ENCODE measurements around the gene AMFR.

Gene AMFR

GRCh38 chr16:56425439-56425832, at the start of gene AMFR:
TSS of gene AMFR (minus strand) at chr16:56425545. CDS start at chr16:56425327, 218 bp downstream.
- DNase-seq (ENCODE audit: low read depth): peak; percentile 61

- no peak for DNase-seq (ENCODE audit: low read depth)
Observed at GRCh38 chr16:56470666-56471065, 45.3 kb upstream of the AMFR start.

GRCh38 chr16:56470232-56470631, 44.9 kb upstream of the AMFR start:
- no peak for DNase-seq (ENCODE audit: low read depth)

GRCh38 chr16:56469748-56470147, 44.4 kb upstream of the AMFR start:
- no peak for DNase-seq (ENCODE audit: low read depth)

DNA sequence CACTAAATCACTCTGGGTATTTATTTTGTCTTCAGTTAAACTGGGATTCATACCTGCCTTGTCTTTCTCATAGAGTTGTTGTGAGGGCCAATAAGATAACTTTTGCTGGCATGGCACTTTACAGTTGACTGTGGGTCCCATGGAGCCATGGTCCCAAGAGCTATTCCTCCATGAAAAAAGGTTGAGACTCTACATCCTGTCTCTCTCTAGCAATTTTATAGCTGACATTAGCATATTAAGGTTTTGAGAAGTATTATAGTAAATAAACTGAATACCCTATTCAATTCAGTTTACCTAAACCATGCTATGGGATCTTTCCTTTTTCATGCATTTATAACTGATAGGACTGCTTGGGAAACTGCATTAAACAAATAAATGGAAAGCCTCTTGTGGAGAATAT, 43.5 kb upstream of the AMFR start:
- no peak for DNase-seq (ENCODE audit: low read depth)

DNA sequence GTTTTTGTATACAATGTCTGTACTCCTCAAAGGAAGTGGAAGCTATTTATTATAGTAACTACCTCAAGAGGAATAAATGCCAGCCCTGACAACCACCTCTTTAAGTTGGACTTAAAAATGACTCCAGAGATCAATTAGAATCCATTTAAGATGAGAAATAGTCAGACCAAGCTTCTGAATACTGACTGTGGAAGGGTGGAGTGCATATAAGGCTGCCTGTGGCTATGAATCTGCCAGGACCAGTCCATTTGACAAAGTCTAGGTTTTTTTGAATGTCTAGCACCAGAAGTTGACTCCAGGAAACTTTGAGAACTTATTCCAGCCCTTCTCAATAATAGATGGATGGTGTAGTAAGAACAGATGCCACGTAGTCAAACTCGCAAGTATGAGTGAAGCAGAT, 41.0 kb upstream of the AMFR start:
- DNase-seq (ENCODE audit: low read depth): no peak

DNA sequence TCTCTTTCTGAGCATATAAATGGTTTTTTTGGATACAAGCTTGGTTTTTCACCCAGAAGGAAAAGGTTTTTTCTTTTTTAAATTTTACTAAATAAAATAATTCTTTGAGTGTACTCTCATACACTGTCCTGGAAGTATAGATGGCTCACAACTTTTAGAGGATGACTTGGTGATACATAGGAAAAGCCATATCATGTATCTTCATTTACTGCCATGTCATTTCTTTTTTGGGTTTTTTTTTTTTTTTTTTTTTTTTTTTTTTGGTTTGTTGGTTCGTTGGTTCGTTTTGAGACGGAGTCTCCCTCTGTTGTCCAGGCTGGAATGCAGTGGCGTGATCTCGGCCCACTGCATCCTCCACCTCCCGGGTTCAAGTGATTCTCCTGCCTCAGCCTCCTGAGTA, 37.8 kb upstream of the AMFR start:
- DNase-seq (ENCODE audit: low read depth): no peak

DNA sequence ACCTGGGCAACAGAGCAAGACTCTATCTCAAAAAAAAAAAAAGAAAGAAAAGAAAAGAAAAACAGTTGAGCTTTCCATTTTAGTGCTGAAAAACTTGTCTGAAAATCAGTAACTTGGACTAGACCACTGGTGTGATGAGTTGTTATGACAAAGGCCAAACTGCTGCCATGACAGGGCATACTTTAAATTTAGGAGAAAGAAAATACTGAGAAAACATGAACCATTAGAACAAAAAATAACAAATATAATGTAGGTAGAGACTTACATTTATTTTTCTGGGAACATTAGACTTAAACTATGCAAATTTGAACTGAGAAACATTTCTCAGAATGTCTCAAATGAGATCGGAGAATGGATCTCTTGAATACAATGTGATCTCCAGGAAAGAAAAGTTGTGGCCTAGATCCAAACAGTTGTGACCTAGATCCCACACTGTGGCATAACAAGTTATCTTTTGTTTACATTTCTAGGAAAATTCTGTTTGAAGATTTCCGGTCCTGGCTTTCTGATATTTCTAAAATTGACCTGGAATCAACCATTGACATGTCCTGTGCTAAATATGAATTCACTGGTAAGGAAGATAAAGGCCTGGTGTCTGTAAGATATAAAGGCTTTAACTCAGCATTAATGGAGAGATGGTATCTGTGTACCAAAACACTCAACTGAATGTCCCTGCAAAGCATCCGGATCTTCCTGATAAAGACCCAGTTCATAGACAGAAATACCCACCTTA, 36.9 kb upstream of the AMFR start:
- no peak for DNase-seq (ENCODE audit: low read depth)

- no peak for DNase-seq (ENCODE audit: low read depth)
Observed at GRCh38 chr16:56460101-56460500, 34.8 kb upstream of the AMFR start.

GRCh38 chr16:56457927-56458470, 32.7 kb upstream of the AMFR start:
- DNase-seq (ENCODE audit: low read depth): no peak

DNA sequence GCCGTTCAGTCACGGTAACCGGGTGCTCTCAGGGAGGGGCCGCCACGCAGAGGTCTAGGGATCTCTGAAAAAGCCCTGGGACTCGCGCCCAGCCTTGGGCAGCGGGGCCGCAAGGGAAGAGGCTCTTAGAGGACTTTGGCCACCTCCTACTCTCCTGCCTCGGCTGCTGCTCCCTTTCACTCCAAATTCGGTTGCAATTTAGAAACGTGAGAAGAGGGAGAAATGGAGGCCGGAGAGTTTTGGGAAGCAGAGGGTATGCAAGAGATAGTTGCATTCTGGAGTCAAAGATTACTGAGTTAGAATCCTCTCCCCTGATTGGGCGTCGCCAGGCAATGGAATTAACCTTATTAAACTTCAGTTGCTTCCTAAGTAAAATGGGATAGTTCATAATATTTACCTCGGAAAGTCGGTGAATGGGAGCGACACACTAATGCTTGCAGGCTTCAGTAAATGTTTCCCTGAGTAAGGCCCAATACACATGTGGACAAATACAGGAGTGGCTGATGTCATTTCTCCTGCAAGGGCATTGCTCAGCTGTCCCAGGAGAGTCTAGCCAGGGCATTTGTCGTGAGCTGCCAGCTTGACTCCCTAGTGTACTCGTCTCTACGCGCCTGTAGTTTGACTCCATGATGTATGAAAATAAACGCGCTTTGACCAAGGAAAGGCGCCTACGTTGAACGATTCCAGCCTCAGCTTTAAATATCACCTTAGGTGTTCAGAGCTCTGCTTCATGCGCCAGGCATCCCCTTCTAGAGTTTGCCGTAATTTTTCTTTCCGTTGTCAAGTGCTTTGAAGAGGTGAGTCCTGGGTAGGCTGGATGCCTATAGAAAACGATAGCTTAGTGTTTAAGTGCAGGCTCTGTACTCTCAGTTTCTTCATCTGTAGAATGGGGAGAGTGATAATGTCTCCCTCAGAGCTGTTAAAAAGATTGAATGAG, 26.7 kb upstream of the AMFR start:
- no peak for DNase-seq (ENCODE audit: low read depth)

DNA sequence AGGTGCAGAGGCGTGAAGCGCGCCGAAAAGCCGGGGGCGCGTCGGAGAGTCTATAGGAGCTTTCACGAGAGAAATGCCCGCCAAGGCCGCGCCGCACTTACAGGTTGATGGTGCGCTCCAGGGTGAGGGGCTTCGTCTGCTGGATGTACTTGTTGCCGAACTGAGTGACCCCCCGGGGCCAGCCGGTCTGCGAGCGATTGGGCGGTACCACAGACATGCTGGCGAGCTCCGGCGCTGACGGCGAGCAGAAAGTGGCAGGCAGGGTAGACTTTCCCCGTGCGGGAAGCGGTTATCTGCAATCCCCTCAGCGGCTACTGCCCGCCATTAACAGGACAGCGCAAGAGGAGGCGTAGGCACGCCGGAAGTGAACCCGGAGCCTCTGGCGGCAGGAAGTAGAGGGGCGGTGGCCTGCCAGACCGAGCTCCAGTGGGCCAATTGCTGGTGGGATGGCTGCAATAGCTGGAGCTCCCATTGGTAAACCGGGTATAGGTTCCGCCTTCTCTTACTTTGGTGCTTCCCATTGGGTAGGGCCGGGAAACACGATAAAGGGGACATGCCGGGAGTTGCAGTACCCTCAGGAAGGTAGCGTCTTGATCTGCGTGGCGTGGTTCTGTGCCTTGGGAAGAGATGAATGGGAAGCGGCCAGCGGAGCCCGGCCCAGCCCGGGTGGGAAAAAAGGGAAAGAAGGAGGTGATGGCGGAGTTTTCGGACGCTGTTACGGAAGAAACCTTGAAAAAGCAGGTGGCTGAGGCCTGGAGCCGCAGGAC, 25.8 kb upstream of the AMFR start, which contains the start of the genes NUDT21 and OGFOD1:
NUDT21 (minus strand) TSS at position 347 of the 767 bp plus-strand sequence; CDS start at position 217, 130 bp downstream.
OGFOD1 (plus strand) TSS at position 569 of the 767 bp plus-strand sequence; CDS start at position 628, 59 bp downstream.
- peak; percentile 96 for DNase-seq (ENCODE audit: low read depth)

DNA sequence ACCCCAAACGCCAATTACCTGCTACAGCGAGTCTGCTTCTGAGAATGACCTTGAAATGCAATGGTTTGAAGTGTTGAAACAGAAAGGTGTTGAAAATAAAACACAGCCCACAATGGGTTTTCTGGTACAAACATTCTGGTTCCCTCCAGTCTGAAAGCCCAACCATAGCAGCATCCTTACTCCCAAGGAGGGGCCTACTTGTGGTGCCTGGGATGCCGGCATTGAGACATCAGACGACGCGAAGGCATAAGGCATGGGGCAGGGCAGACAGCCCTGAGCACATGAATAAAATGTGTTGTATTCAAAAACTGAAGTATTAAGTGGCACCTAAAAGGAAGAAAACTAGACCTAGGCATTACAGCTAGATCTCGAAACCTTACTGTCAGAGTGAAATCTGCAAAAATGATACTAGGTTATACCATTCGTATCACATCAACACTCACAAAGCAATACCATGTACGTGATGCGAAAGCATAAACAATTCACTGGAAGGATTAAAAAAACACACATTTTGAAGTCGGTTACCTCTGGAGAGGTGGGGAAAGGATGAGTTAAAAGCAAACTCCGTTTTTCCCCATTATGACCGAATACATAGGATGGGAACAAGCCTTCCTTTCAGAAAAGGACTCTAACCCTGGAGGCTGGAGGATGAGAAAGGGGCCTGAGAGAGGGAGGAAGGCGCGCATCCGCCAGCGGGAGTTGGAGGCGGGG, 25.1 kb upstream of the AMFR start:
- DNase-seq (ENCODE audit: low read depth): no peak

GRCh38 chr16:56448005-56448404, 22.7 kb upstream of the AMFR start:
- DNase-seq (ENCODE audit: low read depth): no peak

- no peak for DNase-seq (ENCODE audit: low read depth)
Observed at GRCh38 chr16:56447286-56447685, 21.9 kb upstream of the AMFR start.

DNA sequence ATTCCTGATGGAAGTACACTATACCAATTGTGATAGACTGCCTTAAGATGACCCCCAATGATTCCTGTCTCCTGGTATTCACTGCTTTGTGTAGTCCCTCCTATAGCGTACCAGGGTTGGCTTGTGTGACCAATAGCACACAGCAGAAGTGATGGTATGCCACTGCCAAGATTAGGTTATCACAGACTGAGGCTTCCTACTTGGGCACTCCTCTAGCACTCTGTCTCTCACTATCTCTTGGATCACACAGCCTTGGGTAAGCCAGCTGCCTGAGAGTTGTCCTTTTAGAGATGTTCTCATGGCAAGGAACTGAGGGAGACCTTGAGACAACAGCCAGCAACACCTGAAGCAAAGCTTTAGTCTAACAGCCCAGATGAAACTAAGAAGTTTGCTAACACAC, 12.7 kb upstream of the AMFR start:
- DNase-seq (ENCODE audit: low read depth): no peak

- no peak for DNase-seq (ENCODE audit: low read depth)
Observed at GRCh38 chr16:56436258-56436657, 10.9 kb upstream of the AMFR start.

- no peak for DNase-seq (ENCODE audit: low read depth)
Observed at GRCh38 chr16:56428091-56428490, 2.7 kb upstream of the AMFR start.

DNA sequence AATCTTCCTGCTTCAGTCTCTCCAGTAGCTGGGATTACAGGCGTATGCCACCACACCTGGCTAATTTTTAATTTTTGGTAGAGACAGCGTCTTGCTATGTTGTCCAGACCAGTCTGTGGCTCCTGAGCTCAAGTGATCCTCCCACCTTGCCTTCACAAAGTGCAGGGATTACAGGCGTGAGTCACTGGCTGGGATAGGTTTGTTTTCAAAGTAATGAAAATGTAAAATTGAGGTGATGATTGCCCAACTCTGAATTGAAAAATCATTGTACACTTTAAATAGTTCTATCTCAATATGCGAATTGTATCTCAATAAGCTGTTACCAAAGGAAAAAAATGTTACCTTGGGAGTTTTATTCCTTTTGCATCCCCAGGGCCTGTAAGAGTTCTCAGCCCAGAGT, 1.2 kb upstream of the AMFR start:
- DNase-seq (ENCODE audit: low read depth): no peak

GRCh38 chr16:56424791-56425438, 430 bp downstream of the AMFR start:
- no peak for DNase-seq (ENCODE audit: low read depth)

DNA sequence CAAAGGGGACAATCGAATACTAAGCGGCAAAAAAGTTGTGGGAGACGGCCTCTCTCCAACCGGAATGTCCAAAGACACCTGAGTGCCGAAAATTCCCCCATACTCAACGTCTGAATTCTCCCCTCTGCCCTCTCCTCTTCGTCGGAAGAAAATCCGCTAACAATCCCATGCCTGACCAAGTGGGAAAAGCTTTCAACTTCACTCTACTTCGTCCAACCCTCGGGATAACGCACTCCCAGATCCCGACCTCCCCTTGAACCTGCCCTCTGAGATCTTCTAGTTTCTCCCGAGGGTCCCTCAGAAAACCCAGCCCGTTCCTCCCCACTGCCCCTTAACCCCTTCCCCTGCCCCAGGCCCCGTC, 961 bp downstream of the AMFR start:
- DNase-seq (ENCODE audit: low read depth): no peak

Measured in fibroblast of the conjunctiva (primary cell).